HEK293 (cell line): Measurements from ENCODE around the gene APOBEC2.
A peak's percentile ranks its signal among the peaks of the same experiment; 100 is the strongest.

Experiments
- CTCF ChIP-seq: fragments of 450-650 bp; formaldehyde crosslinking; IDR thresholded peaks from 2 replicates; pipeline ENCODE4 v1.5.1; 2016; ENCODE audit warnings: missing biosample characterization, missing genetic modification characterization
- HIC1 ChIP-seq: fragments of 450-650 bp; formaldehyde crosslinking; IDR thresholded peaks from 2 replicates; pipeline ENCODE4 v1.5.1; 2016; ENCODE audit warnings: missing biosample characterization, missing genetic modification characterization
- KLF16 ChIP-seq: fragments of 450-650 bp; formaldehyde crosslinking; IDR thresholded peaks from 2 replicates; pipeline ENCODE4 v1.5.1; 2017; ENCODE audit warnings: missing biosample characterization, missing genetic modification characterization
- MEIS1 ChIP-seq: sonication (generic); formaldehyde crosslinking; IDR thresholded peaks from 2 replicates; pipeline ENCODE4 v1.8.1; 2022; ENCODE audit warnings: missing genetic modification reagents, mild to moderate bottlenecking, borderline replicate concordance
- PRDM4 ChIP-seq: fragments of 450-650 bp; formaldehyde crosslinking; IDR thresholded peaks from 2 replicates; pipeline ENCODE4 v1.5.1; 2017; ENCODE audit warnings: missing biosample characterization, missing genetic modification characterization
- PRDM6 ChIP-seq: fragments of 450-650 bp; formaldehyde crosslinking; IDR thresholded peaks from 2 replicates; pipeline ENCODE4 v1.5.1; 2017; ENCODE audit warnings: missing biosample characterization, missing genetic modification characterization
- ZBTB17 ChIP-seq: fragments of 450-650 bp; formaldehyde crosslinking; IDR thresholded peaks from 2 replicates; pipeline ENCODE4 v1.5.1; 2016; ENCODE audit warnings: missing biosample characterization, missing genetic modification characterization
- ZBTB21 ChIP-seq: fragments of 450-650 bp; formaldehyde crosslinking; IDR thresholded peaks from 2 replicates; pipeline ENCODE4 v1.5.1; 2017; ENCODE audit warnings: missing biosample characterization, missing genetic modification characterization
- ZBTB8A ChIP-seq: fragments of 450-650 bp; formaldehyde crosslinking; IDR thresholded peaks from 2 replicates; pipeline ENCODE4 v1.5.1; 2016; ENCODE audit warnings: missing biosample characterization, missing genetic modification characterization
- ZIC2 ChIP-seq: fragments of 450-650 bp; formaldehyde crosslinking; IDR thresholded peaks from 2 replicates; pipeline ENCODE4 v1.5.1; 2016; ENCODE audit warnings: missing biosample characterization, missing genetic modification characterization
- ZNF155 ChIP-seq: fragments of 450-650 bp; formaldehyde crosslinking; IDR thresholded peaks from 2 replicates; pipeline ENCODE4 v1.5.1; 2016; ENCODE audit warnings: missing biosample characterization, missing genetic modification characterization
- ZNF2 ChIP-seq: fragments of 450-650 bp; formaldehyde crosslinking; IDR thresholded peaks from 2 replicates; pipeline ENCODE4 v1.5.1; 2016; ENCODE audit warnings: missing biosample characterization, missing genetic modification characterization
- ZNF239 ChIP-seq: fragments of 450-650 bp; formaldehyde crosslinking; IDR thresholded peaks from 2 replicates; pipeline ENCODE4 v1.5.1; 2016; ENCODE audit warnings: missing biosample characterization, missing genetic modification characterization
- ZNF280D ChIP-seq: fragments of 450-650 bp; formaldehyde crosslinking; IDR thresholded peaks from 2 replicates; pipeline ENCODE4 v1.5.1; 2016; ENCODE audit warnings: missing biosample characterization, missing genetic modification characterization
- ZNF311 ChIP-seq: fragments of 450-650 bp; formaldehyde crosslinking; IDR thresholded peaks from 2 replicates; pipeline ENCODE4 v1.5.1; 2017; ENCODE audit warnings: missing biosample characterization, missing genetic modification characterization, borderline replicate concordance
- ZNF391 ChIP-seq: fragments of 450-650 bp; formaldehyde crosslinking; IDR thresholded peaks from 2 replicates; pipeline ENCODE4 v1.5.1; 2016; ENCODE audit warnings: low read depth, missing biosample characterization, missing genetic modification characterization, borderline replicate concordance
- ZNF423 ChIP-seq: fragments of 450-650 bp; formaldehyde crosslinking; IDR thresholded peaks from 2 replicates; pipeline ENCODE4 v1.5.1; 2016; ENCODE audit warnings: missing biosample characterization, missing genetic modification characterization
- ZNF555 ChIP-seq: fragments of 450-650 bp; formaldehyde crosslinking; conservative IDR thresholded peaks from 2 replicates; pipeline ENCODE4 v1.5.1; 2017; ENCODE audit warnings: missing biosample characterization, mild to moderate bottlenecking, missing genetic modification characterization, inconsistent platforms
- ZNF580 ChIP-seq: fragments of 450-650 bp; formaldehyde crosslinking; IDR thresholded peaks from 2 replicates; pipeline ENCODE4 v1.5.1; 2016; ENCODE audit warnings: missing biosample characterization, missing genetic modification characterization
- ZNF610 ChIP-seq: fragments of 450-650 bp; formaldehyde crosslinking; IDR thresholded peaks from 2 replicates; pipeline ENCODE4 v1.5.1; 2016; ENCODE audit warnings: missing biosample characterization, missing genetic modification characterization, borderline replicate concordance
- ZNF623 ChIP-seq: fragments of 450-650 bp; formaldehyde crosslinking; IDR thresholded peaks from 2 replicates; pipeline ENCODE4 v1.5.1; 2016; ENCODE audit warnings: missing biosample characterization, missing genetic modification characterization
- ZNF701 ChIP-seq: fragments of 450-650 bp; formaldehyde crosslinking; IDR thresholded peaks from 2 replicates; pipeline ENCODE4 v1.5.1; 2016; ENCODE audit warnings: missing biosample characterization, missing genetic modification characterization
- ZNF777 ChIP-seq: fragments of 450-650 bp; formaldehyde crosslinking; IDR thresholded peaks from 2 replicates; pipeline ENCODE4 v1.5.1; 2017; ENCODE audit warnings: missing biosample characterization, missing genetic modification characterization, borderline replicate concordance
- ZNF785 ChIP-seq: fragments of 450-650 bp; formaldehyde crosslinking; IDR thresholded peaks from 2 replicates; pipeline ENCODE4 v1.5.1; 2016; ENCODE audit warnings: missing biosample characterization, missing genetic modification characterization
- ZNF792 ChIP-seq: fragments of 450-650 bp; formaldehyde crosslinking; IDR thresholded peaks from 2 replicates; pipeline ENCODE4 v1.5.1; 2016; ENCODE audit warnings: missing biosample characterization, missing genetic modification characterization

Gene APOBEC2

GRCh38 chr6:41073968-41074691, 21.1 kb downstream of the APOBEC2 start (continued):
- no peak for TF ChIP-seq ZNF792 (tag by site-specific recombination)
- no peak for TF ChIP-seq ZNF580
- TF ChIP-seq ZNF311 (tag by site-specific recombination) = no peak
- TF ChIP-seq ZNF391 (tag by site-specific recombination) = no peak
- TF ChIP-seq ZNF2 (tag by site-specific recombination) = peak; percentile 37; the same call in 1 of the 2 replicates
- TF ChIP-seq ZNF610 (tag by site-specific recombination) = no peak
- TF ChIP-seq ZNF701 (tag by site-specific recombination) = no peak
- no peak for TF ChIP-seq ZNF239 (tag by site-specific recombination)
- no peak for TF ChIP-seq ZNF155 (tag by site-specific recombination)
- no peak for TF ChIP-seq ZIC2 (tag by site-specific recombination)
- no peak for TF ChIP-seq ZBTB21 (tag by site-specific recombination)
- no peak for TF ChIP-seq ZNF623 (tag by site-specific recombination)
- TF ChIP-seq ZNF423 (tag by site-specific recombination) = no peak
- TF ChIP-seq ZNF555 (tag by site-specific recombination) = no peak
- no peak for TF ChIP-seq CTCF (tag by site-specific recombination)
- TF ChIP-seq PRDM4 (tag by site-specific recombination) = no peak
- TF ChIP-seq MEIS1 (CRISPR knock-in tag) = no peak
- no peak for TF ChIP-seq PRDM6 (tag by site-specific recombination)
- no peak for TF ChIP-seq ZNF280D (tag by site-specific recombination)
- no peak for TF ChIP-seq ZBTB8A (tag by site-specific recombination)
- no peak for TF ChIP-seq HIC1
- peak; percentile 72 for TF ChIP-seq ZBTB17 (tag by site-specific recombination)
- TF ChIP-seq KLF16 = no peak
- no peak for TF ChIP-seq ZNF785 (tag by site-specific recombination)
- TF ChIP-seq ZNF777 (tag by site-specific recombination) = no peak
